GM19035 (cell line): Measurements from ENCODE around the gene RBM34.
"Not testable (repeated sequence)": the region's sequence is repeated elsewhere in the genome, so short reads cannot be mapped to it uniquely, and the experiment has no call there.

Experiments used
- ATAC-seq: cut with Tn5 transposase; IDR thresholded peaks from one replicate; pipeline ENCODE4 v1.9.1; 2021; ENCODE audit not compliant: unreplicated experiment

The RBM34 gene

GRCh38 chr1:235093013-235093695 lies 67.9 kb downstream of the RBM34 start:
- ATAC-seq = no peak

GRCh38 chr1:235092415-235092814 lies 68.6 kb downstream of the RBM34 start:
- not testable (repeated sequence) for ATAC-seq

- not testable (repeated sequence) for ATAC-seq
These were observed 69.0 kb downstream of the RBM34 start for GRCh38 chr1:235092045-235092406.

- not testable (repeated sequence) for ATAC-seq
These were observed 69.6 kb downstream of the RBM34 start for GRCh38 chr1:235091319-235092044.

- no peak for ATAC-seq
These were observed 70.5 kb downstream of the RBM34 start for GRCh38 chr1:235090406-235091069.

- no peak for ATAC-seq
These were observed 72.1 kb downstream of the RBM34 start for GRCh38 chr1:235088907-235089306.

- ATAC-seq = no peak
These were observed 72.6 kb downstream of the RBM34 start for GRCh38 chr1:235088430-235088829.

- ATAC-seq = no peak
These were observed 73.1 kb downstream of the RBM34 start for GRCh38 chr1:235087906-235088305.

GRCh38 chr1:235085411-235086117 lies 75.5 kb downstream of the RBM34 start:
- ATAC-seq = not testable (repeated sequence)
